Measurements from ENCODE around the gene ADO. TPM values are rescaled to one million over a fixed set of nuclear protein-coding genes. Genes with fewer than 3 reads are reported as not detected.

The ADO gene
- total and polyA plus RNA-seq, 9 of the 15 experiments (the other 6 are each of a cell fraction or from before 2014, with no cell fraction given): 3.0 to 20.0 (median 16.1) TPM

DNA sequence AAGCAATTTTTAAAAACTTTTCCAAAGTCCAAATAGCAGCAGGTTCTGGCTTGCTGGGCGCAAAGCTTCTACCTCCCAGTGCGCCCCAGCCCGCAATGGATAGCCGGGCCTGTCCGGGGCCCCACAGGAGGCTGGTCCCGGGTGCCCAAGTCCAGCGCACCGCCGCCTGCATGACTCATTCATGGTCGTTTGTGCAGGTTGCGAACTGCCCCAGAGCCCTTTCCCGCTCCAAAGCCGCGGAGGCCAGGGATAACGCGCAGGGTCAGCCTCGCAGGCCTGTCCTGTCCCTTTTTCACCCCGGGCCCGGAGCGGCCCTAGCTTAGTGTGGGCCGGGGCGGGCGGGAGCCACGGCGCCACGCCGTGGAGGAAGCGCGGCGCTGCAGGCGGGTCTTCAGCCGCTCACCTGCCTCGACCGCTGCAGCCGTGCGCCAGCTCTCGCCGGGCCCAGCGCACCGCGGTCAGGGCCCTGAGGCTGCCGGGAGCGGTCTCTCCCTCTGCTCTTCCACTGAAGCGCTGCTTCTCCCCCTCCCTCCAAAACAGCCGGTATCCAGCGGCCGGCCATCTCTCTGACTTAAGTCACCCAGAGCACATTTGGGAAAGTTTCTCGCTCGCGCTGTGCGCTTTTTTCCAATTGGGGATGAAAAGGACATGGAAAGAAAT, 13.4 kb downstream of the ADO start (continued):
- TF ChIP-seq POLR2B (IDR thresholded peaks at IDR 0.05; ENCODE audit: low read depth, partially characterized antibody) (no peak), STAG1 (CRISPR knock-in tag; IDR thresholded peaks at IDR 0.05; ENCODE audit: borderline replicate concordance) (peak; percentile 48; the same call in 1 of the 2 replicates), KAT2B (IDR thresholded peaks at IDR 0.05; ENCODE audit: low read depth, low read length) (no peak), SAFB (IDR thresholded peaks at IDR 0.05; ENCODE audit: borderline replicate concordance, low read depth, low read length) (0 out of 2 replicates have a peak, but pooled peaks have one; percentile 11), PHTF2 (CRISPR knock-in tag; IDR thresholded peaks at IDR 0.05) (no peak), TEAD1 (CRISPR knock-in tag; IDR thresholded peaks at IDR 0.05) (0 out of 4 replicates have a peak, but pooled peaks of 1 of the 2 experiments have one; percentile 35), SMAD4 (CRISPR knock-in tag; conservative IDR thresholded peaks at IDR 0.05) (no peak), FOXP1 (CRISPR knock-in tag; IDR thresholded peaks at IDR 0.05) (no peak; the same call in 1 of the 2 replicates), BRCA1 (IDR thresholded peaks at IDR 0.05) (no peak), BRCA1 (CRISPR knock-in tag; IDR thresholded peaks at IDR 0.05) (no peak), HINFP (tag; conservative IDR thresholded peaks at IDR 0.05; ENCODE audit: low read depth) (no peak), POU5F1 (IDR thresholded peaks at IDR 0.05; ENCODE audit: borderline replicate concordance, low read depth, low read length, partially characterized antibody) (no peak)
- TF ChIP-seq, protein P1, sequence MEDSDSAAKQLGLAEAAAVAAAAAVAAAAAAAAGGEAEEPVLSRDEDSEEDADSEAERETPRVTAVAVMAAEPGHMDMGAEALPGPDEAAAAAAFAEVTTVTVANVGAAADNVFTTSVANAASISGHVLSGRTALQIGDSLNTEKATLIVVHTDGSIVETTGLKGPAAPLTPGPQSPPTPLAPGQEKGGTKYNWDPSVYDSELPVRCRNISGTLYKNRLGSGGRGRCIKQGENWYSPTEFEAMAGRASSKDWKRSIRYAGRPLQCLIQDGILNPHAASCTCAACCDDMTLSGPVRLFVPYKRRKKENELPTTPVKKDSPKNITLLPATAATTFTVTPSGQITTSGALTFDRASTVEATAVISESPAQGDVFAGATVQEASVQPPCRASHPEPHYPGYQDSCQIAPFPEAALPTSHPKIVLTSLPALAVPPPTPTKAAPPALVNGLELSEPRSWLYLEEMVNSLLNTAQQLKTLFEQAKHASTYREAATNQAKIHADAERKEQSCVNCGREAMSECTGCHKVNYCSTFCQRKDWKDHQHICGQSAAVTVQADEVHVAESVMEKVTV (CRISPR knock-in tag; IDR thresholded peaks at IDR 0.05): peak; percentile 58
- TF ChIP-seq, protein P2, sequence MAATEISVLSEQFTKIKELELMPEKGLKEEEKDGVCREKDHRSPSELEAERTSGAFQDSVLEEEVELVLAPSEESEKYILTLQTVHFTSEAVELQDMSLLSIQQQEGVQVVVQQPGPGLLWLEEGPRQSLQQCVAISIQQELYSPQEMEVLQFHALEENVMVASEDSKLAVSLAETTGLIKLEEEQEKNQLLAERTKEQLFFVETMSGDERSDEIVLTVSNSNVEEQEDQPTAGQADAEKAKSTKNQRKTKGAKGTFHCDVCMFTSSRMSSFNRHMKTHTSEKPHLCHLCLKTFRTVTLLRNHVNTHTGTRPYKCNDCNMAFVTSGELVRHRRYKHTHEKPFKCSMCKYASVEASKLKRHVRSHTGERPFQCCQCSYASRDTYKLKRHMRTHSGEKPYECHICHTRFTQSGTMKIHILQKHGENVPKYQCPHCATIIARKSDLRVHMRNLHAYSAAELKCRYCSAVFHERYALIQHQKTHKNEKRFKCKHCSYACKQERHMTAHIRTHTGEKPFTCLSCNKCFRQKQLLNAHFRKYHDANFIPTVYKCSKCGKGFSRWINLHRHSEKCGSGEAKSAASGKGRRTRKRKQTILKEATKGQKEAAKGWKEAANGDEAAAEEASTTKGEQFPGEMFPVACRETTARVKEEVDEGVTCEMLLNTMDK (IDR thresholded peaks at IDR 0.05; ENCODE audit: borderline replicate concordance, insufficient read depth, low read depth, low read length, poor library complexity, severe bottlenecking): peak; percentile 32
- TF ChIP-seq, protein P3, sequence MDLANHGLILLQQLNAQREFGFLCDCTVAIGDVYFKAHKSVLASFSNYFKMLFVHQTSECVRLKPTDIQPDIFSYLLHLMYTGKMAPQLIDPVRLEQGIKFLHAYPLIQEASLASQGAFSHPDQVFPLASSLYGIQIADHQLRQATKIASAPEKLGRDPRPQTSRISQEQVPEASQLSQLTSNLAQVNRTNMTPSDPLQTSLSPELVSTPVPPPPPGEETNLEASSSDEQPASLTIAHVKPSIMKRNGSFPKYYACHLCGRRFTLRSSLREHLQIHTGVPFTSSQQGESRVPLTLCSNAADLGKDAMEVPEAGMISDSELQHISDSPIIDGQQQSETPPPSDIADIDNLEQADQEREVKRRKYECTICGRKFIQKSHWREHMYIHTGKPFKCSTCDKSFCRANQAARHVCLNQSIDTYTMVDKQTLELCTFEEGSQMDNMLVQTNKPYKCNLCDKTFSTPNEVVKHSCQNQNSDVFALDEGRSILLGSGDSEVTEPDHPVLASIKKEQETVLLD (IDR thresholded peaks at IDR 0.05): no peak
- TF ChIP-seq, protein P4, sequence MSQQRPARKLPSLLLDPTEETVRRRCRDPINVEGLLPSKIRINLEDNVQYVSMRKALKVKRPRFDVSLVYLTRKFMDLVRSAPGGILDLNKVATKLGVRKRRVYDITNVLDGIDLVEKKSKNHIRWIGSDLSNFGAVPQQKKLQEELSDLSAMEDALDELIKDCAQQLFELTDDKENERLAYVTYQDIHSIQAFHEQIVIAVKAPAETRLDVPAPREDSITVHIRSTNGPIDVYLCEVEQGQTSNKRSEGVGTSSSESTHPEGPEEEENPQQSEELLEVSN (IDR thresholded peaks at IDR 0.05; ENCODE audit: borderline replicate concordance in 1 of 2, extremely low read depth in 1 of 2, insufficient read depth in 1 of 2, insufficient read length in 1 of 2, low read depth in 1 of 2, low read length in 1 of 2, poor library complexity in 1 of 2, severe bottlenecking in 1 of 2): peak; percentile 17 to 84
- TF ChIP-seq, protein P5, sequence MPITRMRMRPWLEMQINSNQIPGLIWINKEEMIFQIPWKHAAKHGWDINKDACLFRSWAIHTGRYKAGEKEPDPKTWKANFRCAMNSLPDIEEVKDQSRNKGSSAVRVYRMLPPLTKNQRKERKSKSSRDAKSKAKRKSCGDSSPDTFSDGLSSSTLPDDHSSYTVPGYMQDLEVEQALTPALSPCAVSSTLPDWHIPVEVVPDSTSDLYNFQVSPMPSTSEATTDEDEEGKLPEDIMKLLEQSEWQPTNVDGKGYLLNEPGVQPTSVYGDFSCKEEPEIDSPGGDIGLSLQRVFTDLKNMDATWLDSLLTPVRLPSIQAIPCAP (CRISPR knock-in tag; IDR thresholded peaks at IDR 0.05; ENCODE audit: borderline replicate concordance): no peak

Data from K562 (cell line).